Neuron (in vitro differentiated cells): Measurements from ENCODE around the gene RNF182.
"Not testable (repeated sequence)": the region's sequence is repeated elsewhere in the genome, so short reads cannot be mapped to it uniquely, and the experiment has no call there.

Experiments used
- H2AFZ ChIP-seq: one replicate; pipeline ENCODE4 v1.6.1; 2013; ENCODE audit warnings: low read depth, mild to moderate bottlenecking, inconsistent platforms, low read length, moderate library complexity
- H3K27me3 ChIP-seq: one replicate; pipeline ENCODE4 v1.6.1; 2013; ENCODE audit warnings: low read length; ENCODE audit not compliant: insufficient read depth
- H3K36me3 ChIP-seq: one replicate; pipeline ENCODE4 v1.6.1; 2013; ENCODE audit warnings: low read length; ENCODE audit not compliant: insufficient read depth
- H3K4me1 ChIP-seq: one replicate; pipeline ENCODE4 v1.6.1; 2013; ENCODE audit warnings: low read length; ENCODE audit not compliant: insufficient read depth
- H3K4me3 ChIP-seq: 2 replicates; pipeline ENCODE4 v1.5.1; 2013; ENCODE audit warnings: mild to moderate bottlenecking, low read length, moderate library complexity
- H3K9me3 ChIP-seq: one replicate; pipeline ENCODE4 v1.6.1; 2013; ENCODE audit warnings: low read length

Gene RNF182

GRCh38 chr6:13923527-13924145 lies 1.1 kb upstream of the RNF182 start:
- Histone ChIP-seq H3K27me3 (peaks cover 23% of the 10 kb centered on the region), H3K4me3 (peak overlapping the region; percentile 61), H2AFZ (no peak overlapping the region), H3K4me1 (peaks cover 10% of the 10 kb centered on the region), H3K9me3 (no peaks in the 10 kb centered on the region), H3K36me3 (no peaks in the 10 kb centered on the region)

- H3K9me3 ChIP-seq = no peaks in the 10 kb centered on the region
- H3K27me3 ChIP-seq = peaks cover 21% of the 10 kb centered on the region
- peak overlapping the region; percentile 33 for H2AFZ ChIP-seq
- H3K4me1 ChIP-seq = peaks cover 10% of the 10 kb centered on the region
- H3K36me3 ChIP-seq = no peaks in the 10 kb centered on the region
- peak overlapping the region; percentile 61 for H3K4me3 ChIP-seq
Measured at GRCh38 chr6:13924146-13924948, 405 bp upstream of the RNF182 start.

GRCh38 chr6:13926378-13926777 lies 1.6 kb downstream of the RNF182 start:
- H3K27me3 ChIP-seq = peaks cover 19% of the 10 kb centered on the region
- peaks cover 10% of the 10 kb centered on the region for H3K4me1 ChIP-seq
- no peak overlapping the region for H3K4me3 ChIP-seq

GRCh38 chr6:13927203-13927602 lies 2.5 kb downstream of the RNF182 start:
- no peaks in the 10 kb centered on the region for H3K36me3 ChIP-seq
- H3K27me3 ChIP-seq = peaks cover 19% of the 10 kb centered on the region
- no peaks in the 10 kb centered on the region for H3K9me3 ChIP-seq
- H3K4me3 ChIP-seq = no peak overlapping the region
- H3K4me1 ChIP-seq = peaks cover 10% of the 10 kb centered on the region
- no peak overlapping the region for H2AFZ ChIP-seq

More at GRCh38 chr6:13926378-13926777, 1.6 kb downstream of the RNF182 start:
- no peak overlapping the region for H2AFZ ChIP-seq
- H3K36me3 ChIP-seq = no peaks in the 10 kb centered on the region
- H3K9me3 ChIP-seq = no peaks in the 10 kb centered on the region

- H3K4me1 ChIP-seq = peaks cover 7% of the 10 kb centered on the region
- no peaks in the 10 kb centered on the region for H3K9me3 ChIP-seq
- no peak overlapping the region for H3K4me3 ChIP-seq
- no peaks in the 10 kb centered on the region for H3K36me3 ChIP-seq
- H2AFZ ChIP-seq = no peak overlapping the region
- H3K27me3 ChIP-seq = peaks cover 15% of the 10 kb centered on the region
Measured at GRCh38 chr6:13929196-13929595, 4.4 kb downstream of the RNF182 start.

GRCh38 chr6:13931797-13932402 lies 7.1 kb downstream of the RNF182 start:
- Histone ChIP-seq H2AFZ (no peak overlapping the region), H3K4me1 (no peaks in the 10 kb centered on the region), H3K4me3 (no peak overlapping the region), H3K9me3 (no peaks in the 10 kb centered on the region), H3K36me3 (no peaks in the 10 kb centered on the region), H3K27me3 (no peaks in the 10 kb centered on the region)

GRCh38 chr6:13932785-13933184 lies 8.0 kb downstream of the RNF182 start:
- no peak overlapping the region for H2AFZ ChIP-seq
- H3K4me1 ChIP-seq = no peaks in the 10 kb centered on the region
- no peaks in the 10 kb centered on the region for H3K36me3 ChIP-seq
- H3K9me3 ChIP-seq = no peaks in the 10 kb centered on the region
- no peak overlapping the region for H3K4me3 ChIP-seq
- no peaks in the 10 kb centered on the region for H3K27me3 ChIP-seq

- Histone ChIP-seq H3K9me3 (no peaks in the 10 kb centered on the region), H3K4me3 (no peak overlapping the region), H3K27me3 (no peaks in the 10 kb centered on the region), H3K36me3 (no peaks in the 10 kb centered on the region), H2AFZ (no peak overlapping the region), H3K4me1 (no peaks in the 10 kb centered on the region)
Measured at GRCh38 chr6:13934721-13935120, 10.0 kb downstream of the RNF182 start.

GRCh38 chr6:13935190-13935880 lies 10.6 kb downstream of the RNF182 start:
- Histone ChIP-seq H3K4me3 (no peak overlapping the region), H3K36me3 (no peaks in the 10 kb centered on the region), H3K9me3 (no peaks in the 10 kb centered on the region), H3K4me1 (no peaks in the 10 kb centered on the region), H2AFZ (no peak overlapping the region), H3K27me3 (no peaks in the 10 kb centered on the region)

- not testable (repeated sequence) for H2AFZ ChIP-seq, H3K36me3 ChIP-seq, H3K4me1 ChIP-seq, H3K27me3 ChIP-seq, H3K9me3 ChIP-seq, H3K4me3 ChIP-seq
Measured at GRCh38 chr6:13935881-13936261, 11.1 kb downstream of the RNF182 start.

- no peak overlapping the region for H3K4me3 ChIP-seq
- H3K4me1 ChIP-seq = no peaks in the 10 kb centered on the region
- H3K9me3 ChIP-seq = no peaks in the 10 kb centered on the region
- H2AFZ ChIP-seq = no peak overlapping the region
- H3K27me3 ChIP-seq = no peaks in the 10 kb centered on the region
- no peaks in the 10 kb centered on the region for H3K36me3 ChIP-seq
Measured at GRCh38 chr6:13941902-13942301, 17.1 kb downstream of the RNF182 start.

- H2AFZ ChIP-seq = no peak overlapping the region
- H3K4me1 ChIP-seq = no peaks in the 10 kb centered on the region
- H3K27me3 ChIP-seq = no peaks in the 10 kb centered on the region
- H3K4me3 ChIP-seq = no peak overlapping the region
- no peaks in the 10 kb centered on the region for H3K9me3 ChIP-seq
- no peaks in the 10 kb centered on the region for H3K36me3 ChIP-seq
Measured at GRCh38 chr6:13943943-13944342, 19.2 kb downstream of the RNF182 start.

- Histone ChIP-seq H2AFZ (no peak overlapping the region), H3K36me3 (no peaks in the 10 kb centered on the region), H3K4me1 (no peaks in the 10 kb centered on the region), H3K9me3 (no peaks in the 10 kb centered on the region), H3K27me3 (no peaks in the 10 kb centered on the region), H3K4me3 (no peak overlapping the region)
Measured at GRCh38 chr6:13946506-13946905, 21.8 kb downstream of the RNF182 start.
